HL-60 (cell line): ENCODE measurements around the gene LRMDA.

Experiments
- POLR2AphosphoS5 ChIP-seq: IDR thresholded peaks from 2 replicates; pipeline ENCODE4 v1.6.1; 2012; ENCODE audit warnings: low read depth
- TF ChIP-seq, protein P1 (sequence below): IDR thresholded peaks from one replicate; pipeline ENCODE4 v1.5.1; 2011; ENCODE audit warnings: low read length, control low read depth, inconsistent platforms; ENCODE audit not compliant: insufficient read depth

GRCh38 chr10:75643944-75644692, 212.7 kb downstream of the LRMDA start:
- TF ChIP-seq POLR2AphosphoS5 = no peak
- TF ChIP-seq, protein P1, sequence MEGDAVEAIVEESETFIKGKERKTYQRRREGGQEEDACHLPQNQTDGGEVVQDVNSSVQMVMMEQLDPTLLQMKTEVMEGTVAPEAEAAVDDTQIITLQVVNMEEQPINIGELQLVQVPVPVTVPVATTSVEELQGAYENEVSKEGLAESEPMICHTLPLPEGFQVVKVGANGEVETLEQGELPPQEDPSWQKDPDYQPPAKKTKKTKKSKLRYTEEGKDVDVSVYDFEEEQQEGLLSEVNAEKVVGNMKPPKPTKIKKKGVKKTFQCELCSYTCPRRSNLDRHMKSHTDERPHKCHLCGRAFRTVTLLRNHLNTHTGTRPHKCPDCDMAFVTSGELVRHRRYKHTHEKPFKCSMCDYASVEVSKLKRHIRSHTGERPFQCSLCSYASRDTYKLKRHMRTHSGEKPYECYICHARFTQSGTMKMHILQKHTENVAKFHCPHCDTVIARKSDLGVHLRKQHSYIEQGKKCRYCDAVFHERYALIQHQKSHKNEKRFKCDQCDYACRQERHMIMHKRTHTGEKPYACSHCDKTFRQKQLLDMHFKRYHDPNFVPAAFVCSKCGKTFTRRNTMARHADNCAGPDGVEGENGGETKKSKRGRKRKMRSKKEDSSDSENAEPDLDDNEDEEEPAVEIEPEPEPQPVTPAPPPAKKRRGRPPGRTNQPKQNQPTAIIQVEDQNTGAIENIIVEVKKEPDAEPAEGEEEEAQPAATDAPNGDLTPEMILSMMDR = no peak
